HCT116 (cell line): ENCODE results near the gene ARF1. TPM values are rescaled to one million over a fixed set of nuclear protein-coding genes. Genes with fewer than 3 reads are reported as not detected.

Source experiments
- ATAC-seq: fragments of 200-7000 bp; cut with Tn5 transposase; 2 replicates; pipeline ENCODE4 v1.9.1; 2020; ENCODE audit warnings: mild to moderate bottlenecking, moderate library complexity
- BruUV-seq: library from RNA; stranded (reverse); fragments of 400-500 nt; replicated peaks from 2 replicates; lab custom pipeline; 2021; lab: Mats Ljungman, UMichigan
- CTCF ChIA-PET: fragments of 300-600 bp; sonication (Branson Sonifier 250); formaldehyde crosslinking; loops from one replicate; lab custom pipeline; 2021; ENCODE audit warnings: antibody characterized with exemption; lab: Charles Lee
- POLR2A ChIA-PET: fragments of 300-600, 350-600 bp; sonication (Branson Sonifier 250); formaldehyde crosslinking; loops from one replicate; lab custom pipeline; 2021; ENCODE audit warnings: antibody characterized with exemption; lab: Charles Lee
- RAD21 ChIA-PET, 2 experiments: fragments of 300-600 bp; sonication (Branson Sonifier 250); formaldehyde crosslinking; loops; one replicate each; lab custom pipeline; 2023; ENCODE audit warnings: low total read pairs in 2 of 2; ENCODE audit not compliant: uncharacterized antibody in 2 of 2, unreplicated experiment in 2 of 2, low non-redundant PET in 1 of 2; lab: Charles Lee
- DNase-seq: peaks from one replicate; pipeline ENCODE4 v3.0.0-alpha.2; 2010; ENCODE audit warnings: low read depth, low spot score
- H2AFZ ChIP-seq: fragments of 200-600 bp; shearing (Covaris generic), sonication (generic); 2 replicates; pipeline ENCODE4 v1.6.1; 2017; ENCODE audit warnings: low read depth, mixed run types, mixed read lengths, antibody characterized with exemption, low read length; ENCODE audit not compliant: poor library complexity, severe bottlenecking
- H3K27ac ChIP-seq: 2 replicates; pipeline ENCODE4 v1.5.1; 2012; ENCODE audit warnings: low read depth, low read length
- H3K27me3 ChIP-seq: fragments of 200-600 bp; sonication (generic); 2 replicates; pipeline ENCODE4 v1.6.1; 2016; ENCODE audit warnings: mixed run types, low read length, mixed read lengths; ENCODE audit not compliant: insufficient read depth
- H3K36me3 ChIP-seq, 2 experiments: fragments of 200-500 bp in 1 of 2; fragments of 200-600 bp in 1 of 2; sonication (Bioruptor generic) in 1 of 2; sonication (generic) in 1 of 2; 2 replicates each; pipeline versions ENCODE4 v1.5.1 to v1.6.1; 2014 to 2016; ENCODE audit warnings: low read length in 2 of 2, inconsistent platforms in 1 of 2, mixed read lengths in 1 of 2, mixed run types in 1 of 2; ENCODE audit not compliant: insufficient read depth in 2 of 2, control insufficient read depth in 1 of 2
- H3K4me1 ChIP-seq, 2 experiments: fragments of 200-600 bp in 1 of 2; sonication (generic) in 1 of 2; 2 replicates each; pipeline versions ENCODE4 v1.5.1 to v1.6.1; 2012 to 2017; ENCODE audit warnings: low read length in 2 of 2, inconsistent platforms in 1 of 2, mild to moderate bottlenecking in 1 of 2, mixed read lengths in 1 of 2, mixed run types in 1 of 2, moderate library complexity in 1 of 2; ENCODE audit not compliant: insufficient read depth in 2 of 2, control insufficient read depth in 1 of 2
- H3K4me2 ChIP-seq: fragments of 200-600 bp; sonication (generic); 2 replicates; pipeline ENCODE4 v1.6.1; 2017; ENCODE audit warnings: mixed run types, low read length, mixed read lengths
- H3K4me3 ChIP-seq, 2 experiments: fragments of 200-600 bp in 1 of 2; sonication (generic) in 1 of 2; replicated peaks in 1 of 2; 2 replicates each; pipeline ENCODE4 v1.5.1; 2011 to 2016; ENCODE audit warnings: low read length in 2 of 2, control low read depth in 1 of 2, low read depth in 1 of 2, mild to moderate bottlenecking in 1 of 2, mixed read lengths in 1 of 2, mixed run types in 1 of 2
- H3K79me2 ChIP-seq: fragments of 200-600 bp; sonication (generic); 2 replicates; pipeline ENCODE4 v1.6.1; 2017; ENCODE audit warnings: mild to moderate bottlenecking, mixed run types, low read length, moderate library complexity, mixed read lengths; ENCODE audit not compliant: insufficient read depth
- H3K9ac ChIP-seq: fragments of 200-600 bp; sonication (generic); 2 replicates; pipeline ENCODE4 v1.6.1; 2016; ENCODE audit warnings: low read length, mixed read lengths
- H3K9me2 ChIP-seq: fragments of 200-600 bp; sonication (generic), shearing (Covaris generic); 2 replicates; pipeline ENCODE4 v1.6.1; 2017; ENCODE audit warnings: mixed run types, mild to moderate bottlenecking, moderate library complexity; ENCODE audit not compliant: insufficient read depth
- H3K9me3 ChIP-seq, 2 experiments: fragments of 200-500 bp in 1 of 2; fragments of 200-600 bp in 1 of 2; sonication (Bioruptor generic) in 1 of 2; sonication (generic) in 1 of 2; 2 replicates each; pipeline ENCODE4 v1.6.1; 2014 to 2017; ENCODE audit warnings: low read length in 2 of 2, mixed read lengths in 2 of 2, inconsistent platforms in 1 of 2, low read depth in 1 of 2, mild to moderate bottlenecking in 1 of 2, mixed run types in 1 of 2, moderate library complexity in 1 of 2; ENCODE audit not compliant: control insufficient read depth in 1 of 2, insufficient read depth in 1 of 2
- H4K20me1 ChIP-seq: fragments of 200-600 bp; sonication (generic), shearing (Covaris generic); 2 replicates; pipeline ENCODE4 v1.6.1; 2017; ENCODE audit warnings: mixed run types, mild to moderate bottlenecking, moderate library complexity; ENCODE audit not compliant: insufficient read depth
- CEBPB ChIP-seq: IDR thresholded peaks from 2 replicates; pipeline ENCODE4 v1.6.1; 2012; ENCODE audit warnings: low read depth
- EGR1 ChIP-seq: IDR thresholded peaks from 2 replicates; pipeline ENCODE4 v1.6.1; 2012; ENCODE audit warnings: low read depth
- EZH2 ChIP-seq: fragments of 200-600 bp; sonication (generic); IDR thresholded peaks from 2 replicates; pipeline ENCODE4 v1.6.1; 2017; ENCODE audit warnings: antibody characterized with exemption, mixed run types
- FOSL1 ChIP-seq: IDR thresholded peaks from 2 replicates; pipeline ENCODE4 v1.6.1; 2012; ENCODE audit warnings: low read depth
- JUND ChIP-seq: IDR thresholded peaks from 2 replicates; pipeline ENCODE4 v1.6.1; 2012
- POLR2A ChIP-seq: IDR thresholded peaks from 2 replicates; pipeline ENCODE4 v1.7.0; 2011; ENCODE audit warnings: borderline replicate concordance; ENCODE audit not compliant: insufficient read depth, insufficient read length; ENCODE audit errors: extremely low read depth
- POLR2AphosphoS5 ChIP-seq: IDR thresholded peaks from 2 replicates; pipeline ENCODE4 v1.6.1; 2011; ENCODE audit warnings: mild to moderate bottlenecking, low read depth, low read length, moderate library complexity
- RAD21 ChIP-seq: IDR thresholded peaks from 2 replicates; pipeline ENCODE4 v1.6.1; 2012; ENCODE audit warnings: low read depth, mild to moderate bottlenecking
- SIN3A ChIP-seq: IDR thresholded peaks from 2 replicates; pipeline ENCODE4 v1.6.1; 2012; ENCODE audit warnings: low read depth
- SP1 ChIP-seq: IDR thresholded peaks from 2 replicates; pipeline ENCODE4 v1.6.1; 2012; ENCODE audit warnings: low read depth
- SRF ChIP-seq: IDR thresholded peaks from 2 replicates; pipeline ENCODE4 v1.6.1; 2012; ENCODE audit warnings: low read depth
- TCF7L2 ChIP-seq: IDR thresholded peaks from 2 replicates; pipeline ENCODE4 v1.7.0; 2011; ENCODE audit warnings: borderline replicate concordance, inconsistent platforms; ENCODE audit not compliant: insufficient read depth, insufficient read length; ENCODE audit errors: extremely low read depth
- ZFX ChIP-seq: fragments of 450-650 bp; IDR thresholded peaks from 2 replicates; pipeline ENCODE4 v1.6.1; 2017
- ZNF274 ChIP-seq: fragments of 200-500 bp; sonication (Bioruptor generic); IDR thresholded peaks from 2 replicates; pipeline ENCODE4 v1.6.1; 2014; ENCODE audit warnings: mild to moderate bottlenecking, low read depth, low read length, inconsistent platforms
- intact Hi-C: fragments of 100-400 bp; cut with micrococcal nuclease; formaldehyde crosslinking; loops from 2 replicates; pipeline ENCODE4 v1.10.0; 2022
- total RNA-seq: library from RNA; stranded (reverse); gene quantifications from one replicate; pipeline ENCODE4 v1.2.1, GENCODE V29; 2021; ENCODE audit not compliant: unreplicated experiment
- TF ChIP-seq, protein P1 (sequence below): IDR thresholded peaks from 2 replicates; pipeline ENCODE4 v1.6.1; 2011; ENCODE audit warnings: mild to moderate bottlenecking, low read length, moderate library complexity; ENCODE audit not compliant: insufficient replicate concordance; ENCODE audit errors: extremely low read depth
- TF ChIP-seq, protein P2 (sequence below): IDR thresholded peaks from 2 replicates; pipeline ENCODE4 v1.6.1; 2012
- TF ChIP-seq, protein P3 (sequence below): IDR thresholded peaks from 2 replicates; pipeline ENCODE4 v1.6.1; 2012

Gene ARF1
- total RNA-seq, 1 experiment from 2014 or later, result 394 TPM

DNA sequence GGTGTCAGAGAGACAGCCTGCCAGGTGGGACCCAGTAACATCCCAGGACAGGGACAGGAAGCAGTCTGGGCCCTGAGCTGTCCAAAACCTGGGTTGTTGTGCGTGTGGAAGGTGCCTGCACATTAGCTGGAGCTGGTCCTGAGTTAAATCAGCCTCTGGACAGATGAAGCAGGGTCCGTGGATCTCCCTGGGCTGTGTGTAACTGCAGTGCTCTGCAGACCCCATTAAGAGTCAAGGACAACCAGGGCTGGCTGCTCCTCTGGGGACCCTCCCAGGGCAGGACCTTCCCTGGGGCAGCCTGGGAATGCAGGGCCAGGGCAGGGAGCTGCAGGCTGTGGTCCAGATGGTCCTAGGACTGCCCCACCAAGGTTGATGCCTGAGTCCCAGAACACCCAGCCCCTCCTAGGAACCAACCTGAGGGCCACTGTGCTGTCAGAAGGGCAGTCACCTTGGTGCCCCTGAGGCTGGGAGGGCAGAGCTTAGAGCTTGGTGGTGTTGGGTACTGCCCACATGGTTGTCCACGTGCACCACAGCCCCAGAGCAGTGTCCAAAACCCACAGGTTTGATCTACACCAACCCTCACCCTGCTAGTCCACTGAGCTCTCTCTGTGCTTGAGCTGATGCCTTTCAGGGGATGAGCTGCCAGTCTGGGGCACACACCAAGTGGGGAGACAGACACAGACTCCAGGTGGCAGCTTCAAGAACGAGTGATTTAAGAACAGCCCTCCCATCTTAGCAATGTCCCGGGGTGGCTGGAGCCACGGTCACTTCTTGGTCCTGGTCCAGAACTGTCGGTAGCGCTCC lies 23.7 kb downstream of the ARF1 start:
- no peak for ATAC-seq
- peaks cover 40% of the 10 kb centered on the region for H3K79me2 ChIP-seq
- CTCF ChIA-PET, result no interaction called here
- POLR2A ChIA-PET, result interaction anchor here (1.1 kb wide), 1 partner anchor 351 kb away, joined by 3 read pairs; a partner anchor contains a TSS
- intact Hi-C loops, result no loop called here
- RAD21 ChIA-PET, result no interaction called here
- no peaks in the 10 kb centered on the region for H3K9me2 ChIP-seq
- H3K4me1 ChIP-seq, result peaks cover 6 to 35% of the 10 kb centered on the region in 2 experiments; a peak in 3 of 4 replicates
- H3K9me3 ChIP-seq, result no peaks in the 10 kb centered on the region
- TF ChIP-seq RAD21 (no peak), SP1 (no peak), EZH2 (no peak), SIN3A (no peak)
- TF ChIP-seq, protein P1, sequence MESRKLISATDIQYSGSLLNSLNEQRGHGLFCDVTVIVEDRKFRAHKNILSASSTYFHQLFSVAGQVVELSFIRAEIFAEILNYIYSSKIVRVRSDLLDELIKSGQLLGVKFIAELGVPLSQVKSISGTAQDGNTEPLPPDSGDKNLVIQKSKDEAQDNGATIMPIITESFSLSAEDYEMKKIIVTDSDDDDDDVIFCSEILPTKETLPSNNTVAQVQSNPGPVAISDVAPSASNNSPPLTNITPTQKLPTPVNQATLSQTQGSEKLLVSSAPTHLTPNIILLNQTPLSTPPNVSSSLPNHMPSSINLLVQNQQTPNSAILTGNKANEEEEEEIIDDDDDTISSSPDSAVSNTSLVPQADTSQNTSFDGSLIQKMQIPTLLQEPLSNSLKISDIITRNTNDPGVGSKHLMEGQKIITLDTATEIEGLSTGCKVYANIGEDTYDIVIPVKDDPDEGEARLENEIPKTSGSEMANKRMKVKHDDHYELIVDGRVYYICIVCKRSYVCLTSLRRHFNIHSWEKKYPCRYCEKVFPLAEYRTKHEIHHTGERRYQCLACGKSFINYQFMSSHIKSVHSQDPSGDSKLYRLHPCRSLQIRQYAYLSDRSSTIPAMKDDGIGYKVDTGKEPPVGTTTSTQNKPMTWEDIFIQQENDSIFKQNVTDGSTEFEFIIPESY, result no peak
- no peak overlapping the region for H2AFZ ChIP-seq
- peaks cover 0 to 14% of the 10 kb centered on the region in 2 experiments; a peak in 1 of 4 replicates for H3K36me3 ChIP-seq
- no peaks in the 10 kb centered on the region for H3K27me3 ChIP-seq
- DNase-seq, result no peak
- no peak overlapping the region for H3K4me3 ChIP-seq
- no peak overlapping the region for H3K4me2 ChIP-seq
- no TSS peak for BruUV-seq
- H3K27ac ChIP-seq, result no peak overlapping the region
- H3K9ac ChIP-seq, result no peak overlapping the region
- no peaks in the 10 kb centered on the region for H4K20me1 ChIP-seq

- ChIA-PET RAD21 (no interaction called here), CTCF (no interaction called here), POLR2A (interaction anchor here (1.1 kb wide), 1 partner anchor 351 kb away, joined by 3 read pairs; a partner anchor contains a TSS)
- Histone ChIP-seq H2AFZ (no peak overlapping the region), H3K27ac (no peak overlapping the region), H4K20me1 (no peaks in the 10 kb centered on the region), H3K4me3 (no peak overlapping the region), H3K36me3 (peaks cover 0 to 14% of the 10 kb centered on the region in 2 experiments; a peak in 1 of 4 replicates), H3K27me3 (no peaks in the 10 kb centered on the region), H3K4me2 (no peak overlapping the region), H3K9me3 (no peaks in the 10 kb centered on the region), H3K9ac (no peak overlapping the region), H3K79me2 (peaks cover 35% of the 10 kb centered on the region), H3K9me2 (no peaks in the 10 kb centered on the region), H3K4me1 (peaks cover 4 to 29% of the 10 kb centered on the region in 2 experiments; a peak in 3 of 4 replicates)
- DNase-seq (no peak), ATAC-seq (no peak)
- BruUV-seq, result no TSS peak
- intact Hi-C loops, result no loop called here
- TF ChIP-seq ZFX, result no peak
- no peak for TF ChIP-seq EZH2
- TF ChIP-seq POLR2A, result no peak
- TF ChIP-seq CEBPB, result no peak
- no peak for TF ChIP-seq SIN3A
- TF ChIP-seq SRF, result no peak
- TF ChIP-seq, protein P2, sequence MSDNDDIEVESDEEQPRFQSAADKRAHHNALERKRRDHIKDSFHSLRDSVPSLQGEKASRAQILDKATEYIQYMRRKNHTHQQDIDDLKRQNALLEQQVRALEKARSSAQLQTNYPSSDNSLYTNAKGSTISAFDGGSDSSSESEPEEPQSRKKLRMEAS, result no peak
- no peak for TF ChIP-seq FOSL1
- TF ChIP-seq, protein P3, sequence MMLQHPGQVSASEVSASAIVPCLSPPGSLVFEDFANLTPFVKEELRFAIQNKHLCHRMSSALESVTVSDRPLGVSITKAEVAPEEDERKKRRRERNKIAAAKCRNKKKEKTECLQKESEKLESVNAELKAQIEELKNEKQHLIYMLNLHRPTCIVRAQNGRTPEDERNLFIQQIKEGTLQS, result no peak
- TF ChIP-seq JUND, result no peak
- no peak for TF ChIP-seq TCF7L2
- no peak for TF ChIP-seq RAD21
- no peak for TF ChIP-seq EGR1
- TF ChIP-seq, protein P1, result no peak
- TF ChIP-seq POLR2AphosphoS5, result no peak
- TF ChIP-seq ZNF274, result no peak
These were observed 24.2 kb downstream of the ARF1 start for GRCh38 chr1:228106800-228107054.
